ENCODE data around the gene SLC22A17. TPM values are rescaled to one million over a fixed set of nuclear protein-coding genes. Genes with fewer than 3 reads are reported as not detected.
A peak's percentile ranks its signal among the peaks of the same experiment; 100 is the strongest.

SLC22A17 gene
- total RNA-seq, 1 experiment from 2014 or later = 5.9 TPM

DNA sequence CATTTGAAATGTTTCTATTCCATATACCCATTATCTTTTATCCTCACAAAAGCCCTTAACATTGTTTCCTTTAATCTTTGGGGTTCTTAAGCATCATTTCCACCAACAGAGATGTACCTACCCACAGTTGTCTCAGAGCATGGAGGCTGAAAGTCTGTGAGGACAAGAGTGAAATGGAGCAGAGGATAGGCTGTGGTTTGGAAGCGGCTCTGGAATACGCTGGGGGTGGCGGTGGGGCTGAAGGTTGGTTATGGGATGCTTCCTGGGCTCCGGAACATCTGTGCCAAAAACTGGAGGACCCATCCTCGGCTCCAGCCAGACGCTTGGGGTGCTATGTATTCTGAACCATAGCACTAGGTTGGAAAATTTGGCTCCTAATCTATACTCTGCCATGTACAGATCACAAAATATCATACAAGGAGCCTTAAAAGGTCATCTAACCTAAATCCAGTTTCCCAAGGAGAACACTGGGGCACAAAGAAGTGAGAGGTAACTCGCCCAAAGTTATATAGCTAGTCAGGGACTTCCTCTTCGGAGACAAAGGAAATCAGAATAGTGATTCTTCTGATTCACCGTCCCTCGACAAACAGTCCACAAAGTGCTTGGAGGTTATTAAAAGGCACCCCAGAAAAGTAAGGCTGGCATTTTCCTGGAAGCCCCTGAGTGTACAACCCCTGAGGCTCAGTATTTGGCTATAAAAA lies 52.6 kb downstream of the SLC22A17 start:
- ChIA-PET POLR2A (interaction anchor here (0.7 kb wide), 1 partner anchor 8 kb away, joined by 3 read pairs; no protein-coding TSS in a partner anchor), CTCF (interaction anchor here (0.7 to 4.8 kb wide), 10 partner anchors 13 to 294 kb away, joined by 3 to 27 read pairs (median 4); partner anchors contain the start of genes HOMEZ and PABPN1), RAD21 (ENCODE audit: low non-redundant PET in 1 of 2, low total read pairs in 2 of 2, uncharacterized antibody in 2 of 2, unreplicated experiment in 2 of 2) (interaction anchor here in 1 of 2 experiments (0.7 kb wide), 1 partner anchor 80 kb away, joined by 4 read pairs; no protein-coding TSS in a partner anchor)
- H3K27ac ChIP-seq (ENCODE audit: low read depth, low read length) = peak overlapping the region; percentile 96
- no peaks in the 10 kb centered on the region for H3K79me2 ChIP-seq (ENCODE audit: insufficient read depth, low read length)
- no TSS peak for BruUV-seq (replicated peaks)
- peak overlapping the region; percentile 95 for H3K4me2 ChIP-seq (ENCODE audit: low read length)
- no peaks in the 10 kb centered on the region for H3K9me3 ChIP-seq (ENCODE audit: control insufficient read depth in 1 of 2, insufficient read depth in 1 of 2, low read depth in 1 of 2, low read length in 2 of 2)
- no peak for ATAC-seq
- DNase-seq (ENCODE audit: low read depth, low spot score) = no peak
- intact Hi-C loops (cut with micrococcal nuclease) = loop anchor here (1.0 to 10.0 kb wide), 3 partner anchors 35 to 315 kb away; partner anchors contain the start of gene AJUBA
- H3K9ac ChIP-seq (ENCODE audit: low read length) = peak overlapping the region; percentile 82
- peaks cover 13 to 35% of the 10 kb centered on the region in 2 experiments for H3K4me1 ChIP-seq (ENCODE audit: control insufficient read depth in 1 of 2, insufficient read depth in 2 of 2, low read length in 2 of 2)
- no peaks in the 10 kb centered on the region for H3K27me3 ChIP-seq (ENCODE audit: insufficient read depth, low read length)
- no peaks in the 10 kb centered on the region for H3K9me2 ChIP-seq (ENCODE audit: insufficient read depth)
- no peak overlapping the region for H2AFZ ChIP-seq (ENCODE audit: low read depth, low read length, poor library complexity, severe bottlenecking)
- peak overlapping the region; percentile 49 to 64 for H3K4me3 ChIP-seq (replicated peaks in 1 of 2; ENCODE audit: low read depth in 1 of 2, low read length in 2 of 2)
- no peaks in the 10 kb centered on the region for H3K36me3 ChIP-seq (ENCODE audit: control insufficient read depth in 1 of 2, insufficient read depth in 2 of 2, low read length in 2 of 2)
- no peak for TF ChIP-seq SRF (IDR thresholded peaks at IDR 0.05; ENCODE audit: low read depth)
- TF ChIP-seq SP1 (IDR thresholded peaks at IDR 0.05; ENCODE audit: low read depth) = no peak
- TF ChIP-seq POLR2A (IDR thresholded peaks at IDR 0.05; ENCODE audit: borderline replicate concordance, extremely low read depth, insufficient read depth, insufficient read length) = no peak
- TF ChIP-seq, protein P1, sequence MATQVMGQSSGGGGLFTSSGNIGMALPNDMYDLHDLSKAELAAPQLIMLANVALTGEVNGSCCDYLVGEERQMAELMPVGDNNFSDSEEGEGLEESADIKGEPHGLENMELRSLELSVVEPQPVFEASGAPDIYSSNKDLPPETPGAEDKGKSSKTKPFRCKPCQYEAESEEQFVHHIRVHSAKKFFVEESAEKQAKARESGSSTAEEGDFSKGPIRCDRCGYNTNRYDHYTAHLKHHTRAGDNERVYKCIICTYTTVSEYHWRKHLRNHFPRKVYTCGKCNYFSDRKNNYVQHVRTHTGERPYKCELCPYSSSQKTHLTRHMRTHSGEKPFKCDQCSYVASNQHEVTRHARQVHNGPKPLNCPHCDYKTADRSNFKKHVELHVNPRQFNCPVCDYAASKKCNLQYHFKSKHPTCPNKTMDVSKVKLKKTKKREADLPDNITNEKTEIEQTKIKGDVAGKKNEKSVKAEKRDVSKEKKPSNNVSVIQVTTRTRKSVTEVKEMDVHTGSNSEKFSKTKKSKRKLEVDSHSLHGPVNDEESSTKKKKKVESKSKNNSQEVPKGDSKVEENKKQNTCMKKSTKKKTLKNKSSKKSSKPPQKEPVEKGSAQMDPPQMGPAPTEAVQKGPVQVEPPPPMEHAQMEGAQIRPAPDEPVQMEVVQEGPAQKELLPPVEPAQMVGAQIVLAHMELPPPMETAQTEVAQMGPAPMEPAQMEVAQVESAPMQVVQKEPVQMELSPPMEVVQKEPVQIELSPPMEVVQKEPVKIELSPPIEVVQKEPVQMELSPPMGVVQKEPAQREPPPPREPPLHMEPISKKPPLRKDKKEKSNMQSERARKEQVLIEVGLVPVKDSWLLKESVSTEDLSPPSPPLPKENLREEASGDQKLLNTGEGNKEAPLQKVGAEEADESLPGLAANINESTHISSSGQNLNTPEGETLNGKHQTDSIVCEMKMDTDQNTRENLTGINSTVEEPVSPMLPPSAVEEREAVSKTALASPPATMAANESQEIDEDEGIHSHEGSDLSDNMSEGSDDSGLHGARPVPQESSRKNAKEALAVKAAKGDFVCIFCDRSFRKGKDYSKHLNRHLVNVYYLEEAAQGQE (IDR thresholded peaks at IDR 0.05; ENCODE audit: low read depth) = no peak
- TF ChIP-seq, protein P2, sequence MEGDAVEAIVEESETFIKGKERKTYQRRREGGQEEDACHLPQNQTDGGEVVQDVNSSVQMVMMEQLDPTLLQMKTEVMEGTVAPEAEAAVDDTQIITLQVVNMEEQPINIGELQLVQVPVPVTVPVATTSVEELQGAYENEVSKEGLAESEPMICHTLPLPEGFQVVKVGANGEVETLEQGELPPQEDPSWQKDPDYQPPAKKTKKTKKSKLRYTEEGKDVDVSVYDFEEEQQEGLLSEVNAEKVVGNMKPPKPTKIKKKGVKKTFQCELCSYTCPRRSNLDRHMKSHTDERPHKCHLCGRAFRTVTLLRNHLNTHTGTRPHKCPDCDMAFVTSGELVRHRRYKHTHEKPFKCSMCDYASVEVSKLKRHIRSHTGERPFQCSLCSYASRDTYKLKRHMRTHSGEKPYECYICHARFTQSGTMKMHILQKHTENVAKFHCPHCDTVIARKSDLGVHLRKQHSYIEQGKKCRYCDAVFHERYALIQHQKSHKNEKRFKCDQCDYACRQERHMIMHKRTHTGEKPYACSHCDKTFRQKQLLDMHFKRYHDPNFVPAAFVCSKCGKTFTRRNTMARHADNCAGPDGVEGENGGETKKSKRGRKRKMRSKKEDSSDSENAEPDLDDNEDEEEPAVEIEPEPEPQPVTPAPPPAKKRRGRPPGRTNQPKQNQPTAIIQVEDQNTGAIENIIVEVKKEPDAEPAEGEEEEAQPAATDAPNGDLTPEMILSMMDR (IDR thresholded peaks at IDR 0.05 in 2 of 3, conservative IDR thresholded peaks at IDR 0.05 in 1 of 3; ENCODE audit: borderline replicate concordance in 1 of 3, insufficient read depth in 1 of 3, low read depth in 2 of 3, low read length in 2 of 3) = no peak
- H4K20me1 ChIP-seq (ENCODE audit: insufficient read depth) = no peaks in the 10 kb centered on the region
